Measurements from ENCODE around the gene IL6ST.
A peak's percentile ranks its signal among the peaks of the same experiment; 100 is the strongest.

The IL6ST gene

DNA sequence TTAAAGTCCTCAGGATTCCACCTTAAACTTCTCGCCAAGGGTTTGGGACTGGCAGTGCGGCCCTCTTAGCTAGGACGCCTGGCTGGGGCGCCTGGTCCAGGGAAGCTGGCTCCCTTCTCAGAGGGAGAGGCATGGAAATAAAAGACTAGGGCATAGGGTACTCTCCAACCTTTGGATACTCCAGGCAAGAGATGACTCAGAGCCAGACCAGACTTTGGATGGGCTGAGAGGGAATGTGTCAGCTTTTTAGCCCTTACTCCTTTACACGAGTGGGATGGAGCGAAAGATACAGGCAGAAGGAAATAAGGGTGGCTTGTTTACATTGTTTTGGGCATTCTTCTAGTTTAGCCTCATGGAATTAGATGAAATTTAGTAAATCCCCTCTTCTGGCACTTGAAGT, 95.4 kb downstream of the IL6ST start:
- no peak overlapping the region for H3K4me3 ChIP-seq (ENCODE audit: low read depth, low read length)
- in situ Hi-C loops (cut with HindIII; ENCODE audit: low sequenced_read_pairs), result no loop called here
- DNase-seq (ENCODE audit: low read depth), result no peak
- TF ChIP-seq, protein P1, sequence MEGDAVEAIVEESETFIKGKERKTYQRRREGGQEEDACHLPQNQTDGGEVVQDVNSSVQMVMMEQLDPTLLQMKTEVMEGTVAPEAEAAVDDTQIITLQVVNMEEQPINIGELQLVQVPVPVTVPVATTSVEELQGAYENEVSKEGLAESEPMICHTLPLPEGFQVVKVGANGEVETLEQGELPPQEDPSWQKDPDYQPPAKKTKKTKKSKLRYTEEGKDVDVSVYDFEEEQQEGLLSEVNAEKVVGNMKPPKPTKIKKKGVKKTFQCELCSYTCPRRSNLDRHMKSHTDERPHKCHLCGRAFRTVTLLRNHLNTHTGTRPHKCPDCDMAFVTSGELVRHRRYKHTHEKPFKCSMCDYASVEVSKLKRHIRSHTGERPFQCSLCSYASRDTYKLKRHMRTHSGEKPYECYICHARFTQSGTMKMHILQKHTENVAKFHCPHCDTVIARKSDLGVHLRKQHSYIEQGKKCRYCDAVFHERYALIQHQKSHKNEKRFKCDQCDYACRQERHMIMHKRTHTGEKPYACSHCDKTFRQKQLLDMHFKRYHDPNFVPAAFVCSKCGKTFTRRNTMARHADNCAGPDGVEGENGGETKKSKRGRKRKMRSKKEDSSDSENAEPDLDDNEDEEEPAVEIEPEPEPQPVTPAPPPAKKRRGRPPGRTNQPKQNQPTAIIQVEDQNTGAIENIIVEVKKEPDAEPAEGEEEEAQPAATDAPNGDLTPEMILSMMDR (IDR thresholded peaks at IDR 0.05; ENCODE audit: low read depth, low read length, missing control alignments), result no peak

DNA sequence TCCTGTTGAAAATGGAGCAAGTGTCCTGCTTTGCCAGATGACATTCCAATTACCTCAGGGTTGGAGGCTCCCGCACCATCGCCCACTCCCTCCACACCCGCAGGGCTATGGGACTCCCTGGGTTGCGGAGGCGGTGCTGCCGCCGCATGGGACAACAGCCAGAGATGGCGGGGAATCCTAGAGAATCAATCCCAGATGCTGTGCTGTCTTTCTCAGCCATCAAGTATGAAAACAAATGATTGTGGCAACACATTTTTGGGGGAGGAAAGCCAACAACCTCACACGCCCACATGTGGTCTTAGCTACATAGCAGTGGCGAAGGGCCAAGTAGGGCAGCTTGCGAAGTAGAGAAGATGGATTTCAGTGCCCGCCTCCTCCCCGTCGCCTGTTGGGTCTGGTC, 96.9 kb downstream of the IL6ST start:
- peak overlapping the region; percentile 19 for H3K4me3 ChIP-seq (ENCODE audit: low read depth, low read length)
- in situ Hi-C loops (cut with HindIII; ENCODE audit: low sequenced_read_pairs), result no loop called here
- peak; percentile 70 for DNase-seq (ENCODE audit: low read depth)
- TF ChIP-seq, protein P1 (IDR thresholded peaks at IDR 0.05; ENCODE audit: low read depth, low read length, missing control alignments), result no peak

DNA sequence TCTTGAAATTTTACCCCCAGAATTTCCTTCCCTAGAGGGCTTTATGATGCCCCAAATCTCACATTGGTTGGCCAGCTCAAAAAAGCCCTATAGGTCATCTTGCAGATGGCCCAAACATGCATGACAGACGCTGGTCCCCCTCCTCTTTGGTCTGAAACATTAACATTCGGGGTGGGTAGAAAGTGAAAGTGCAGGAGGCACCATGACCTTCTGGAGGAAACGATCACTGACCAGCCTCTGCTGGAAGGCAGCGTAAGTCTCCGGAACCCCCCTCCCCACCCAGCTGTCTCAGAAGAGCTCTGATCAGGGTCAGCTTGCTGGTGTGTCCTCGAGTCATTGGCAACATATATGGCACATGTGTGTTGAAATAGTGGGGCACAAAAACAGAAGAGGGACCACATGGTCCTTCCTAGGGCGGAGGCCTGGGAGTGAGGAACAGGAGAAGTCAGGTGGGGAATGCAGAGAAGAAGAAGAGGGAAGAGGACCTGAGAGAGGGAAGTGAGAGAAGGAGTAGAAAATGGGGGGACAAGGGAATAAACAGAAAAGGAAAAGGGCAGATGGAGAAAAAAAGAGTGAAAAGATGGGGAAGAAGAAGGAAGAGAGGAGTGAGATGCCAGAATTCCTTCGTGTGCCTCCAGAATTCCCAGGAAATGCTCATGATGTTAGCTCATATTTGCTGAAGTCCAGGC, 97.4 kb downstream of the IL6ST start:
- no peak overlapping the region for H3K4me3 ChIP-seq (ENCODE audit: low read depth, low read length)
- in situ Hi-C loops (cut with HindIII; ENCODE audit: low sequenced_read_pairs), result no loop called here
- DNase-seq (ENCODE audit: low read depth), result no peak
- TF ChIP-seq, protein P1 (IDR thresholded peaks at IDR 0.05; ENCODE audit: low read depth, low read length, missing control alignments), result no peak

DNA sequence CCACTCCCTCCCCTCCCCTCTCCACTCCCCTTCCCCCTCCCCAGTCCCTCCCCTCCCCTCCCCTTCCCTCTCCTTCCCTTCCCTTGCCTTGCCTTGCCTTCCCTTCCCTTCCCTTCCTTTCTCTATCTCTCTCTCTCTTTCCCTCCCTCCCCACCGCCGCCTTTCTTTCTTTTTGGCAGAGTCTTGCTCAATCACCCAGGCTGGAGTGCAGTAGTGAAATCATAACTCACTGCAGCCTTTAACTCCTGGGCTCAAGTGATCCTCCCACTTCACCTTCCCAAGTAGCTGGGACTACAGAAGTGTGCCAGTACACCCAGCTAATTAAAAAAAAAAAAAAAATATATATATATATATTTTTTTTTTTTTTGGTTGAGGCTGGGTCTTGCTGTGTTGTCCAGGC, 98.1 kb downstream of the IL6ST start:
- no peak for DNase-seq (ENCODE audit: low read depth)
- in situ Hi-C loops (cut with HindIII; ENCODE audit: low sequenced_read_pairs), result no loop called here
- TF ChIP-seq, protein P1 (IDR thresholded peaks at IDR 0.05; ENCODE audit: low read depth, low read length, missing control alignments), result no peak
- no peak overlapping the region for H3K4me3 ChIP-seq (ENCODE audit: low read depth, low read length)

DNA sequence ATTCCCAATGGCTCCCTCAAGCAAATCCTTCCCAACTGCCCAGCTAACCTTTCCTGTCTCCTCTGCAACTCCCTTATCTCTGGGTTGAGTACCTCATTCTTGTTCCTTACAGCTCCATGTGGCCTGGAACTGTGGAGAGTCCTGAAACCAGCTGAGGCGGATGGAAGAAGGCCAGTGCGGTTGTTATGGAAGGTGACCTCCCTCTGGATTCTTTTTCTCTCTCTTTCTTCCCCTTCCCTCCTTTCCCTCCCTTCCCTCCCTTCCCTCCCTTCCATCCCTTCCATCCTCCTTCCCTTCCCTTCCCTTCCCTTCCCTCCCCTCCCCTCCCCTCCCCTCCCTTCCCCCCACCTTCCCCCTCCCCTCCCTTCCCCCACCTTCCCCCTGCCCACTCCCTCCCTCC, 98.5 kb downstream of the IL6ST start:
- no peak overlapping the region for H3K4me3 ChIP-seq (ENCODE audit: low read depth, low read length)
- in situ Hi-C loops (cut with HindIII; ENCODE audit: low sequenced_read_pairs), result no loop called here
- TF ChIP-seq, protein P1 (IDR thresholded peaks at IDR 0.05; ENCODE audit: low read depth, low read length, missing control alignments), result no peak
- no peak for DNase-seq (ENCODE audit: low read depth)

DNA sequence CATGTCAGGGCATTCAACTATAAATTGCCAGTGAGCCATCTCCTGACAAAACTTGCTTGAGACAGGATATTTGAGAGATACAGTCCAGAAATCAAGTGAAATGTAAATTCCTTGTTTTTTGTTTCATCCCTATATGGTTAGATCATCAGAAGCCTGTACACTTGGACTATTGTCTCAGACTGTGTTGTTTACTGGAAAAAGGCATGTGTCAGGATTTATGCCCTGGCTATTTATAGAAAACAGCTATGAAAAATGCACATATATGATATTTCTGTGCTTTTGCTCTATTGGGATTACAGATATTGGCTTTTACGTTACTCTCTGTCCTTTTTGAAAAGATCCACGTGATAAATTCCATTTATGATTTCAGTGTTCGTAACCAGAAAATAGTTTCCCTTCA, 99.4 kb downstream of the IL6ST start:
- no peak for DNase-seq (ENCODE audit: low read depth)
- H3K4me3 ChIP-seq (ENCODE audit: low read depth, low read length), result no peak overlapping the region
- TF ChIP-seq, protein P1 (IDR thresholded peaks at IDR 0.05; ENCODE audit: low read depth, low read length, missing control alignments), result no peak
- in situ Hi-C loops (cut with HindIII; ENCODE audit: low sequenced_read_pairs), result no loop called here
